ENCODE measurements around the gene GPR176.

- TF ChIP-seq, protein P1, sequence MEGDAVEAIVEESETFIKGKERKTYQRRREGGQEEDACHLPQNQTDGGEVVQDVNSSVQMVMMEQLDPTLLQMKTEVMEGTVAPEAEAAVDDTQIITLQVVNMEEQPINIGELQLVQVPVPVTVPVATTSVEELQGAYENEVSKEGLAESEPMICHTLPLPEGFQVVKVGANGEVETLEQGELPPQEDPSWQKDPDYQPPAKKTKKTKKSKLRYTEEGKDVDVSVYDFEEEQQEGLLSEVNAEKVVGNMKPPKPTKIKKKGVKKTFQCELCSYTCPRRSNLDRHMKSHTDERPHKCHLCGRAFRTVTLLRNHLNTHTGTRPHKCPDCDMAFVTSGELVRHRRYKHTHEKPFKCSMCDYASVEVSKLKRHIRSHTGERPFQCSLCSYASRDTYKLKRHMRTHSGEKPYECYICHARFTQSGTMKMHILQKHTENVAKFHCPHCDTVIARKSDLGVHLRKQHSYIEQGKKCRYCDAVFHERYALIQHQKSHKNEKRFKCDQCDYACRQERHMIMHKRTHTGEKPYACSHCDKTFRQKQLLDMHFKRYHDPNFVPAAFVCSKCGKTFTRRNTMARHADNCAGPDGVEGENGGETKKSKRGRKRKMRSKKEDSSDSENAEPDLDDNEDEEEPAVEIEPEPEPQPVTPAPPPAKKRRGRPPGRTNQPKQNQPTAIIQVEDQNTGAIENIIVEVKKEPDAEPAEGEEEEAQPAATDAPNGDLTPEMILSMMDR (IDR thresholded peaks at IDR 0.05), result no peak
- no peak for TF ChIP-seq POLR2A (IDR thresholded peaks at IDR 0.05; ENCODE audit: low read depth)
These were observed 31.5 kb upstream of the GPR176 start for GRCh38 chr15:39951561-39951960.
